ENCODE data around the gene PTPN23.

GRCh38 chr3:47429476-47430270, 48.9 kb downstream of the PTPN23 start:
- TF ChIP-seq CTCF (IDR thresholded peaks at IDR 0.05) = no peak
- no peak for TF ChIP-seq POLR2A (IDR thresholded peaks at IDR 0.05)
- no peak for TF ChIP-seq POLR2AphosphoS5 (IDR thresholded peaks at IDR 0.05)
- no peak for TF ChIP-seq EP300 (IDR thresholded peaks at IDR 0.05)
